ENCODE results near the gene ATP2C1.
"Not testable (repeated sequence)": the region's sequence is repeated elsewhere in the genome, so short reads cannot be mapped to it uniquely, and the experiment has no call there.

The ATP2C1 gene

DNA sequence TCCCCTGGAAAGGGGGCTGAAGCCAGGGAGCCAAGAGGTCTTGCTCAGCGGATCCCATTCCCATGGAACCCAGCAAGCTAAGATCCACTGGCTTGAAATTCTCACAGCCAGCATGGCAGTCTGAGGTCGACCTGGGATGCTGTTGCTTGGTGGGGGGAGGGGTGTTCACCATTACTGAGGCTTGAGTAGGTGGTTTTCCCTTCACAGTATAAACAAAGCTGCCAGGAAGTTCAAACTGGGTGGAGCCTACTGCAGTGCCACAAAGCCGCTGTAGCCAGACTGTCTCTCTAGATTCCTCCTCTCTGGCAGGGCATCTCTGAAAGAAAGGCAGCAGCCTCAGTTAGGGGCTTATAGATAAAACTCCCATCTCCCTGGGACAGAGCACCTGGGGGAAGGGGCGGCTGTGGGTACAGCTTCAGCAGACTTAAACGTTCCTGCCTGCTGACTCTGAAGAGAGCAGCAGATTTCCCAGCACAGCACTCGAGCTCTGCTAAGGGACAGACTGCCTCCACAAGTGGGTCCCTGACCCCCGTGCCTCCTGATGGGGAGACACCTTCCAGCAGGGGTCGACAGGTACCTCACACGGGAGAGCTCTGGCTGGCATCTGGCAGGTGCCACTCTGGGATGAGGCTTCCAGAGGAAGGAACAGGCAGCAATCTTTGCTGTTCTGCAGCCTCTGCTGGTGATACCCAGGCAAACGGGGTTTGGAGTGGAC is 148.5 kb downstream of the ATP2C1 start:
- not testable (repeated sequence) for DNase-seq (ENCODE audit: low read depth)

DNA sequence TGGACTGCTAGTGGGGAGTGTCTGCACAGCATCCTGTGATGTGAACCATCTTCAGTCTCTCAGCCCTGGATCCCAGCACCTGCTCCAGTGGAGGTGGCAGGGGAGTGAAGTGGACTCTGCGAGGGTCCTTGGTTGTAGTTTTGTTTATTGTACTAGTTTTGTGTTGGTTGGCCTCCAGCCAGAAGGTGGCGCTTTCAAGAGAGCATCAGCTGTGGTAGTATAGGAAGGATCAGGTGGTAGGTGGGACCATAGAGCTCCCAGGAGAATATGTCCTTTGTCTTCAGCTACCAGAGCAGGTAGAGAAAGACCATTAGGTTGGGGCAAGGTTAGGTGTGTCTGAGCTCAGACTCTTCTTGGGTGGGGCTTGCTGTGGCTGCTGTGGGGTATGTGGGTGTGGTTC is 153.7 kb downstream of the ATP2C1 start:
- DNase-seq (ENCODE audit: low read depth): no peak

DNA sequence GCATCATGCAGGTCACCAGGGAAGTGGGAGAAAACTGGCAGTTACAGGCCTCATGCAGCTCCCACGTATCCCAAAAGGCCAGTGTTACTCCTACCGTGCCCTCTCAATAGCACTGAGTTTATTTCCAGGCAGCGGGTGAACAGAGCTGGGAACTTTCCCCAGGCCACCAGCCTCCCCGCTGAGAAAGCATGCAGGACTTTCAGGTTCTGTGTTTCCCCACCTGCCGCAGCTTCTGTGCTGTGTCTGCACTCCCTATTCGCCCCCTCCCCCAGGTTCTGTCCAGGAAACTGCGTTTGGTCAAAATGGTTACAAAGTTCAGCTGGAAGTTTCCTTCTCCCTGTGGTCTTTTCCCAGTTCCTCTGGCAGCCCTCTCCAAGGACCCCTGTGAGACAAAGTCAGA is 154.1 kb downstream of the ATP2C1 start:
- DNase-seq (ENCODE audit: low read depth): no peak

DNA sequence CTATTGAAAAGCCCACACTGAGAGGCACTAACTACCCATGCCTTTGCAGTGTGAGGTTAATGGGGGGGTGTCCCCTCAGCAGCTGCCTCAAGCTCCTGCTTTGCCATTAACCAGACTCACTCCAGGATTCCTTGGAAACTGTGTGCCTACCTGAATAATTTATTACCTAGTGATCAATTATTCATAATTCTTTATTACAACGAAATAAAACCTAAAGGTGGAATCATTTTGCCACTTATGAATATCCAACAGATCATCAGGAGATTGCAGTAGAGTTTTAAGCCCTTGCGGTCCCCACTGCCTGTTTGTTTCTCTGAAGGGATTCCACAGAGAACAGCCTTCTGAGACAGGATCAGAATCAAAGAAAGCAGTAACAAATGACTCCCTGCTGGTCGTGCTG is 156.1 kb downstream of the ATP2C1 start:
- no peak for DNase-seq (ENCODE audit: low read depth)

DNA sequence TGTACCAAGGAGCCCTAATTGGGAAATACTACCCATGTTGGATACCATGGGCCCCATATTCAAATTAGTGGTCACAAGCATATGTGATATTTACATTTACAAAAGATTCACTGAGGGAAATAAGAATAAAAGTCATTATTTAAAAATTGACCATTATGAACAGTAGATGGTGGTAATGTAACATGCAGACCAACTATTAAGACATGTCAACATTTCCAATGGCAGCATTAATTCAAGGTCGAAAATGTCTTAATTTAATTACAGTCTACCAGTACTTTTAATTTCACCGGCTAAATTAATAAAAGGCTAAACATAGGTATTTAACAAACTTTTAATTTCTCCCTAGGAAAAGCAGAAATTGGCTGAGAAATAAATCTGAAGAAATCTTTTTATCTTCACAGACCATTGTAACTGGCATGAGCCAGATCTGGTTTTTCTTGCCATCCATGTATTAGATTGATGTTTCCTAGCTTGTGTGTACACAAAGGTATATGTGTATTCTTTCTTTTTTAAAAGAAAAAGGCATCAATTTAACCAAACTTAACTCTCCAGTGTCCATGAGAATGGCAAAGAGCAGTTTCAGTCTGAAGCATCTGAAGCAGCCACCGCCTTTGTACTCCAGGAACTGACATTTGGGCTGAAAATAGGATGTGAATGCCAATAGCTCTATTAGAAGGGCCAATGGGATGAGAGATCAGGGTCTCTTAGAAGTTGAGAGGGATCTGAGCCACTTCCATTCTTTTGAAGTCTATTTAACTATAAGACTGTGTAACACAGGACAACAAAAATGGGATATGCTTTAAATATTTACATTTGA is 159.4 kb downstream of the ATP2C1 start:
- DNase-seq (ENCODE audit: low read depth): no peak

All from activated T-cell treated with anti-CD3 and anti-CD28 coated beads for 24 hours (primary cell).